KOPT-K1 (cell line): ENCODE results near the gene FOXRED2.

Source experiments
- H3K27ac ChIP-seq: fragments of 200-600 bp; sonication (generic); 2 replicates; pipeline ENCODE4 v1.5.1; 2016; ENCODE audit warnings: antibody characterized with exemption, mild to moderate bottlenecking, low read depth, low read length; ENCODE audit not compliant: poor library complexity, severe bottlenecking
- H3K36me3 ChIP-seq: fragments of 200-600 bp; sonication (generic); 2 replicates; pipeline ENCODE4 v1.5.1; 2017; ENCODE audit warnings: antibody characterized with exemption, mild to moderate bottlenecking, low read length, moderate library complexity; ENCODE audit not compliant: insufficient read depth
- H3K9me3 ChIP-seq: fragments of 200-600 bp; sonication (generic); 2 replicates; pipeline ENCODE4 v1.5.1; 2017; ENCODE audit warnings: antibody characterized with exemption, low read length, mild to moderate bottlenecking; ENCODE audit not compliant: insufficient read depth, poor library complexity, severe bottlenecking

The FOXRED2 gene

GRCh38 chr22:36493690-36494110 lies 13.1 kb downstream of the FOXRED2 start:
- no peak overlapping the region for H3K27ac ChIP-seq
- H3K36me3 ChIP-seq: peaks cover 100% of the 10 kb centered on the region
- no peaks in the 10 kb centered on the region for H3K9me3 ChIP-seq

GRCh38 chr22:36492109-36492508 lies 14.7 kb downstream of the FOXRED2 start:
- Histone ChIP-seq H3K9me3 (no peaks in the 10 kb centered on the region), H3K27ac (no peak overlapping the region), H3K36me3 (peaks cover 98% of the 10 kb centered on the region)

- Histone ChIP-seq H3K27ac (no peak overlapping the region), H3K9me3 (no peaks in the 10 kb centered on the region), H3K36me3 (peaks cover 98% of the 10 kb centered on the region)
Observed at GRCh38 chr22:36491155-36491554, 15.7 kb downstream of the FOXRED2 start.

- Histone ChIP-seq H3K27ac (no peak overlapping the region), H3K36me3 (peaks cover 59% of the 10 kb centered on the region), H3K9me3 (no peaks in the 10 kb centered on the region)
Observed at GRCh38 chr22:36486619-36487384, 20.0 kb downstream of the FOXRED2 start.

GRCh38 chr22:36481393-36482168 lies 25.3 kb downstream of the FOXRED2 start, which contains the start of gene TXN2:
Gene TXN2, minus strand, starts transcription at chr22:36481640. Its CDS starts 803 bp downstream, at chr22:36480837.
- Histone ChIP-seq H3K36me3 (peaks cover 45% of the 10 kb centered on the region), H3K9me3 (no peaks in the 10 kb centered on the region), H3K27ac (peak within 1 kb of the TSS; percentile 80)

- no peaks in the 10 kb centered on the region for H3K9me3 ChIP-seq
- H3K36me3 ChIP-seq: peaks cover 45% of the 10 kb centered on the region
- H3K27ac ChIP-seq: peak overlapping the region; percentile 80
Observed at GRCh38 chr22:36480941-36481392, 25.9 kb downstream of the FOXRED2 start.

- H3K9me3 ChIP-seq: no peaks in the 10 kb centered on the region
- peaks cover 63% of the 10 kb centered on the region for H3K36me3 ChIP-seq
- no peak overlapping the region for H3K27ac ChIP-seq
Observed at GRCh38 chr22:36478966-36479365, 27.9 kb downstream of the FOXRED2 start.

- Histone ChIP-seq H3K9me3 (no peaks in the 10 kb centered on the region), H3K27ac (no peak overlapping the region), H3K36me3 (peaks cover 94% of the 10 kb centered on the region)
Observed at GRCh38 chr22:36475341-36475740, 31.5 kb downstream of the FOXRED2 start.

- no peak overlapping the region for H3K27ac ChIP-seq
- peaks cover 83% of the 10 kb centered on the region for H3K36me3 ChIP-seq
- no peaks in the 10 kb centered on the region for H3K9me3 ChIP-seq
Observed at GRCh38 chr22:36472689-36473088, 34.2 kb downstream of the FOXRED2 start.

GRCh38 chr22:36471341-36471821 lies 35.5 kb downstream of the FOXRED2 start:
- H3K27ac ChIP-seq: no peak overlapping the region
- H3K9me3 ChIP-seq: no peaks in the 10 kb centered on the region
- peaks cover 83% of the 10 kb centered on the region for H3K36me3 ChIP-seq

- Histone ChIP-seq H3K27ac (no peak overlapping the region), H3K36me3 (peaks cover 81% of the 10 kb centered on the region), H3K9me3 (no peaks in the 10 kb centered on the region)
Observed at GRCh38 chr22:36470994-36471331, 35.9 kb downstream of the FOXRED2 start.

- Histone ChIP-seq H3K27ac (peak overlapping the region; percentile 44), H3K36me3 (peaks cover 80% of the 10 kb centered on the region), H3K9me3 (no peaks in the 10 kb centered on the region)
Observed at GRCh38 chr22:36470162-36470993, 36.5 kb downstream of the FOXRED2 start.

GRCh38 chr22:36469094-36469710 lies 37.6 kb downstream of the FOXRED2 start:
- peaks cover 68% of the 10 kb centered on the region for H3K36me3 ChIP-seq
- H3K27ac ChIP-seq: no peak overlapping the region
- H3K9me3 ChIP-seq: no peaks in the 10 kb centered on the region

GRCh38 chr22:36467946-36468345 lies 38.9 kb downstream of the FOXRED2 start:
- peak overlapping the region; percentile 19 for H3K27ac ChIP-seq
- H3K36me3 ChIP-seq: peaks cover 56% of the 10 kb centered on the region
- no peaks in the 10 kb centered on the region for H3K9me3 ChIP-seq
